Nephron (organoid): ENCODE measurements around the gene NAPB.

Experiments
- H3K27ac Mint-ChIP-seq, 3 experiments: 2 replicates each; pipeline ENCODE4 v1.8.0; 2020; ENCODE audit warnings: mixed read lengths in 3 of 3, mild to moderate bottlenecking in 2 of 3, moderate library complexity in 1 of 3
- H3K27me3 Mint-ChIP-seq: 2 replicates; pipeline ENCODE4 v1.8.0; 2021; ENCODE audit warnings: low read depth, mild to moderate bottlenecking, moderate library complexity, mixed read lengths
- H3K36me3 Mint-ChIP-seq: 2 replicates; pipeline ENCODE4 v1.8.0; 2020; ENCODE audit warnings: low read depth, mixed read lengths
- H3K4me1 Mint-ChIP-seq: 2 replicates; pipeline ENCODE4 v1.8.0; 2020; ENCODE audit warnings: mixed read lengths
- H3K4me3 Mint-ChIP-seq, 3 experiments: 2 replicates each; pipeline ENCODE4 v1.8.0; 2020; ENCODE audit warnings: mild to moderate bottlenecking in 3 of 3, mixed read lengths in 3 of 3, moderate library complexity in 2 of 3
- H3K9me3 Mint-ChIP-seq: 2 replicates; pipeline ENCODE4 v1.8.0; 2020; ENCODE audit warnings: mixed read lengths
- TF ChIP-seq, protein P1 (sequence below), 3 experiments: fragments of 200-600 bp; sonication (generic); IDR thresholded peaks; one replicate each; pipeline ENCODE4 v1.5.0; 2021; ENCODE audit warnings: antibody characterized with exemption in 3 of 3; ENCODE audit not compliant: unreplicated experiment in 3 of 3

The NAPB gene

DNA sequence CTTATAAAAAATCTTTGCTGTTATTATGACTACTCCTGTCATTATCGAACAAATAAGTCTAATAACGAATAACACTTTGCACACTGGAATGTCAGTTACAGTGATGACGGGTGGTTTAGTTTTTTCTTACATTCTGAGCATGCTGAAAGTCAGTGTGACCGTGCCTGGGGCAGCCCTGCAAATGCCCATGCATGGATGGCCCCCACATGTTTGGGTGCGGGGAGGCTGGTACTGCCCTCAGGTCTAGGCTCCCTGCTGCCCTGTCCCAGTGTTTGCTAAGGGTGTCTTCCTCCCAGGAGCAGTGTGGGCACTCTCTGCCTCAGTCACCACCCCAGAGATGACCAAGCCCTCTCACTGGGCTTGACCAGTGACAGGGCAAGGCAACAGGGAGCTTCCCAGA lies 21.1 kb upstream of the NAPB start:
- Mint-ChIP-seq H3K36me3 (no peaks in the 10 kb centered on the region), H3K4me1 (no peaks in the 10 kb centered on the region), H3K27ac (no peak overlapping the region), H3K4me3 (no peak overlapping the region), H3K27me3 (peaks cover 13% of the 10 kb centered on the region), H3K9me3 (no peaks in the 10 kb centered on the region)
- TF ChIP-seq, protein P1, sequence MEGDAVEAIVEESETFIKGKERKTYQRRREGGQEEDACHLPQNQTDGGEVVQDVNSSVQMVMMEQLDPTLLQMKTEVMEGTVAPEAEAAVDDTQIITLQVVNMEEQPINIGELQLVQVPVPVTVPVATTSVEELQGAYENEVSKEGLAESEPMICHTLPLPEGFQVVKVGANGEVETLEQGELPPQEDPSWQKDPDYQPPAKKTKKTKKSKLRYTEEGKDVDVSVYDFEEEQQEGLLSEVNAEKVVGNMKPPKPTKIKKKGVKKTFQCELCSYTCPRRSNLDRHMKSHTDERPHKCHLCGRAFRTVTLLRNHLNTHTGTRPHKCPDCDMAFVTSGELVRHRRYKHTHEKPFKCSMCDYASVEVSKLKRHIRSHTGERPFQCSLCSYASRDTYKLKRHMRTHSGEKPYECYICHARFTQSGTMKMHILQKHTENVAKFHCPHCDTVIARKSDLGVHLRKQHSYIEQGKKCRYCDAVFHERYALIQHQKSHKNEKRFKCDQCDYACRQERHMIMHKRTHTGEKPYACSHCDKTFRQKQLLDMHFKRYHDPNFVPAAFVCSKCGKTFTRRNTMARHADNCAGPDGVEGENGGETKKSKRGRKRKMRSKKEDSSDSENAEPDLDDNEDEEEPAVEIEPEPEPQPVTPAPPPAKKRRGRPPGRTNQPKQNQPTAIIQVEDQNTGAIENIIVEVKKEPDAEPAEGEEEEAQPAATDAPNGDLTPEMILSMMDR (IDR thresholded peaks at IDR 0.05; ENCODE audit: unreplicated experiment in 3 of 3), result no peak

DNA sequence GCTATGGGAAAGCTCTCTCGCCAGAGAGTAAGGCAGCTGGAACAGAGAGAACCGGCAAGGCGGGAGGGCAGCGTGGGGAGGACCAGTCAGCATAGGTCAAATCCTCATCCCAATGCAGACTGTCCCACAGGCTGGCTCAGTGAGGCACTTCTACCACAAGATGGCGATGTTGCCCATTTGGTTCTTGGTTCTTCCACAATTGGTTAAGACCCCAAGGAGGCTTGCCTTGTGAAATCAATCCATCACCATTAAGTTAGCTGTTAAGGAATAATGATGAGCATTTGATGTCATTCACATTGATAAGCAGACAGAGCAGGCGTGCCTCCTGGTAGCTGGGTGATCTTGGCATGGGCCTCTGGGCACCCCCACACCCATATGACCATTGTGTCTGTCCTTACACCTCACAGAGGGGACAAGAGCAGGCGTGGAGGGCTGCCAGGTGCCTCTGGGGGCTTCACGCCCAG lies 20.6 kb upstream of the NAPB start:
- H3K27me3 Mint-ChIP-seq, result peaks cover 14% of the 10 kb centered on the region
- no peaks in the 10 kb centered on the region for H3K4me1 Mint-ChIP-seq
- no peak overlapping the region for H3K4me3 Mint-ChIP-seq
- no peaks in the 10 kb centered on the region for H3K36me3 Mint-ChIP-seq
- no peaks in the 10 kb centered on the region for H3K9me3 Mint-ChIP-seq
- peak overlapping the region in 1 of 3 experiments; percentile 7 for H3K27ac Mint-ChIP-seq
- TF ChIP-seq, protein P1 (IDR thresholded peaks at IDR 0.05; ENCODE audit: unreplicated experiment in 3 of 3), result peak; percentile 87 to 91 (median 90)

GRCh38 chr20:23440004-23440403 lies 18.7 kb upstream of the NAPB start:
- Mint-ChIP-seq H3K27me3 (peaks cover 13% of the 10 kb centered on the region), H3K4me3 (no peak overlapping the region), H3K36me3 (no peaks in the 10 kb centered on the region), H3K4me1 (peaks cover 4% of the 10 kb centered on the region), H3K27ac (no peak overlapping the region), H3K9me3 (no peaks in the 10 kb centered on the region)
- TF ChIP-seq, protein P1 (IDR thresholded peaks at IDR 0.05; ENCODE audit: unreplicated experiment in 3 of 3), result no peak

GRCh38 chr20:23438661-23439060 lies 17.4 kb upstream of the NAPB start:
- Mint-ChIP-seq H3K4me3 (no peak overlapping the region), H3K27ac (no peak overlapping the region)

GRCh38 chr20:23437126-23437899 lies 16.0 kb upstream of the NAPB start:
- TF ChIP-seq, protein P1 (IDR thresholded peaks at IDR 0.05; ENCODE audit: unreplicated experiment in 3 of 3), result no peak
- Mint-ChIP-seq H3K4me1 (peaks cover 4% of the 10 kb centered on the region), H3K4me3 (no peak overlapping the region), H3K9me3 (no peaks in the 10 kb centered on the region), H3K36me3 (no peaks in the 10 kb centered on the region), H3K27me3 (peaks cover 13% of the 10 kb centered on the region), H3K27ac (no peak overlapping the region)

More at GRCh38 chr20:23438661-23439060, 17.4 kb upstream of the NAPB start:
- H3K36me3 Mint-ChIP-seq, result no peaks in the 10 kb centered on the region
- H3K27me3 Mint-ChIP-seq, result peaks cover 13% of the 10 kb centered on the region
- TF ChIP-seq, protein P1 (IDR thresholded peaks at IDR 0.05; ENCODE audit: unreplicated experiment in 3 of 3), result no peak
- H3K4me1 Mint-ChIP-seq, result peaks cover 4% of the 10 kb centered on the region
- no peaks in the 10 kb centered on the region for H3K9me3 Mint-ChIP-seq

DNA sequence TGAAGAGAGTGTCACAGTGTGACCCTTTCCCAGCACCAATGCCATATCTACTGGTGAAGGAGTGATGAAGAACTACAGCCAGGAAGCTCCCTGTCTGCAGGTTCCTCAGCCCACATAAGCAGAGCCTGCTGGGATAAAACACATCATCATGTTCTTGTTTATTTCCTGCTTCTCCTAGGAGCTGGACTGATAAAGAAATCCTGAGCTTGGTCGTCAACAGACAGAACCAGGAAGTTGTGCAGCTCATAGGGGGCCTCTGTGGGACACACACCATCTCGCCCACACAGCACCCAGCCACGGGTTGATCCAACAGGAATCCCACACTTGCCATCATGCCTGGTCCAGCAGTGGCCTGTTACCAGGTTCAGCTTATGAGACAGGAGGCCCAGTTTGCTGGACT lies 15.4 kb upstream of the NAPB start:
- no peak overlapping the region for H3K4me3 Mint-ChIP-seq
- TF ChIP-seq, protein P1 (IDR thresholded peaks at IDR 0.05; ENCODE audit: unreplicated experiment in 3 of 3), result no peak
- H3K27me3 Mint-ChIP-seq, result peaks cover 10% of the 10 kb centered on the region
- H3K36me3 Mint-ChIP-seq, result no peaks in the 10 kb centered on the region
- no peak overlapping the region for H3K27ac Mint-ChIP-seq
- no peaks in the 10 kb centered on the region for H3K9me3 Mint-ChIP-seq
- peaks cover 4% of the 10 kb centered on the region for H3K4me1 Mint-ChIP-seq
